GM04503 (cell line): Measurements from ENCODE around the gene PARVB.

Experiments
- DNase-seq: peaks from one replicate; pipeline ENCODE4 v3.0.0-alpha.2; 2012; ENCODE audit warnings: low read depth

Gene PARVB

DNA sequence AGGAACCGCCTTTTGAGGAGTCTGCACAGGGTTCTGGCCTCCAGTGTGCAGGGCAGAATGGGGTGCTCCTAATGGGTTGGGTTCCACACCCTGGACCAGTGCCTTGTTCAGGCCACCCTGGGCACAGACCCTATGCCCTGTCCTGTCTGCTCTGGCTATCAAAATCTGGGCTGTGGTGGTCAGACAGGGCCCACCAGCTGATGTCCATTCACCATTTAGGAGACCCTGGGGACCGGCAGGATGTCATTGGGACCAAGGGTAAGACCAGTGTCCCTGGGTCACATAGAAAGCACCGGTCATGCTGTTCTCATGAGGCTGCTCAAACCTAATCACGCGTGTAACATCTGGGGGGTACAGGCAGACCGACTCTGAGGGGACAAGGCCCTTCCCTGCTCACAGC, 194.0 kb downstream of the PARVB start:
- no peak for DNase-seq

DNA sequence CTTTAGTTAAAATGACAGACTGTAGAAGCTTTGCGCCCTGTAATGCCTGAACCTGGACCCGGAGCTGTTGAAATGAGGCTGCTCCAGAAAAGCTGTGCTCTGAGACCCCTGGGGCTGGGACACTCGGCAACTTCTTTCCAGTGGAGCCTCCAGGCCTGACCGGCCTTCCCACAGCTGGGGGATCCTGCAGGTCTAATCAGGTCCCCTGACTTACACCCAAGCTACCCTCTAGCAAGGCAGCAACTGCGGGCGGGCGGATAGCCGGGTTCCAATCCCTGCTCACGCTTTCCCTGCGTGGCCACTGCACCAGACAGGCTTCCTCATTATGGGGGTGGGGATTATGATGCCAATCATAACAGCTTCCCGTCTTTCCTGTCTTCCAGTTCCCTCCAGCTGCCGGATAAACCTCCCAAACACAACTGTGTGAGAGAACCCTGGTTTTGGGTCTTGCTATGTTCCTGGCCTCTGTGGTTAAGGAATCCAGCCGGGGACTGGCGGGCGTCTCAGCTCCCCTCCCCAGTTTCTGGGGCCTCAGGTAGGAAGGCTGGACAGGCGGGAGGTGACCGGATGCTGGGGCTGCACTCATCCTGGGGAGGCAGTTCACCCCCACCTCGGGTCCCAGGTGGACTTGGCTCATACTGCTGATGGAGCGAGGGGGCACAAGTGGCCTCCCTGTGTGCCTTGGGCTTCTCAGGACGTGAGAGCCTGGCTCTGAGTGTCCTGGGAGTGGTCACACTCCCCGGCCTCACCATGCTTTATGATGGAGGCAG, 195.2 kb downstream of the PARVB start:
- DNase-seq = no peak

DNA sequence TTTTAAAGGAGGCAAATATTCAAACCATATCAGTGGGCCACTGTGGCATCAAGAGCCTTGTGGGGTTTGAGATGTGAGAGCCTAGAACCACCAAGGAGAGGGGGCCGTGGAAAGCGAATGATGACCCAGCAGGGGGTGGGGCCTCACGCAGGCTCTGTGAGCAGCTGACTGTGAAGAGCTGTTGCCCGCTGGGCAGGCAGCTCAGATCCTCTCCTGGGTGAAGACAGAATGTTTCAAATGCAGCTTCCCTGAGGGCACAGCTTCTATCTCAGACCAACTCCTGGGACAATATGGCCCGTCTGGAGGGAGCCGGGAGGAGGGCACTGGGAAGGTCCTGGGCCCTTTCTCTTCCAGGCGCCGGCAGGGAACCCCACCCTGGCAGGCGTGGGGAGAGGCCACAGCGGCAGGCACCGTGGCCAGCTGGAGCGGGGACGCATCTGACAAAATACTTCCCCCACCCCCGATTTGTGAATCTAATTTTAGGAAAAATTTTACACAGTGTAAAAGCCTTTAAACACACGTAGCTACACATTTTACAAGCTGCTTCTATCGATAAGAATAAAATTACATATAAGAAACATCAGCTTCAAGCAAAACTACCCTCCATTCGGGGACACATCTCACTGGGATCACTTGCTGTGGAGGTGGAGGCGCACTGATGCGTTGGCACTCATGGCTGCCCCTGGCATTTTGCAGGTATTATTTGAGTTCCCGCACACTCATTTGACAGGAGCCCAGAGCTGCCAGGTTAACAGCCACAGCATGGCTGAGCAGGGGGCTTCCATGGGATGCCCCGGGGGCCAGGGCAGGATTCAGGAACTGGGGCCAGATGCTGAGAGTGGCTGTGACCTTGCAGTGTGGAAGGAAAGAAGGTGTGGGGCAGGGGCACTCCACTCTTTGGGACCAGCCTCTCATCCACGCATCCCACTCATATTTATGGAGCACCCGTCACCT, 196.9 kb downstream of the PARVB start:
- DNase-seq = no peak

DNA sequence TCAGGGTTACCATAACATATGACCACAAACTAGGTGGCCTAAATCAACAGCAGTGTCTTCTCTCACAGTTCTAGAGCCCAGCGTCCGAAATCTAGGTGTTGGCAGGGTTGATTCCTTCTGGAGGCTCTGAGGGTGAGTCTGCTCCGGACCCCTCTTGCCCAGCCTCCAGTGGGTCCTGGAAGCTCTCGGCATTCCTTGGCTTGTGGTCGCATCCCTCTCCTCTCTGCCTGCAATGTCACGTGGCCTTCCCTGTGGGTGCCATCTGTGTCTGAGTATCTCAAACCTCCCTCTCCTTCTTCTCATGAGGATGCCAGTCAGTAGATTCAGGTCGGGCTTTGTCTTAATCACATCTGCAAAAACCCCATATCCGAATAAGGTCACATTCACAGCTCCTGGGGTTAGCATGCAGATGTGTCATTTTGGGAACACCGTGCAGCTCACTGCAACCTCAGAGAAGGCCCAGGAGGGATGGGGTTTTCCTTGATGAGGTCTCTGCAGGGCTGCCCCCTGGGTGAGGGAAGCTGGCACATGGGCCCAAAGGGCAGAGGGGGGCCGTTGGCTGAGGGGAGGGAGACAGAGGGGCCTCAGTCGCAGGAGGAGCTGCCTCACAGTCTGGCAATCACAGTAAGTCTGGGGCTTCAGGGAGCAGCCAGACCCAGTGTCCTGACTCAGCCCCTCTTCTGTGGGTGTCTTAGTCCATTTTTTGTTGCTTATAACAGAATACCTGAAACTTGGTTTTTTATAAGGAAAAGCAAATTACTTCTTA, 197.8 kb downstream of the PARVB start:
- DNase-seq = no peak
